Ascending aorta (tissue), 2 donors: Measurements from ENCODE around the gene TEX44. TPM values are rescaled to one million over a fixed set of nuclear protein-coding genes. Genes with fewer than 3 reads are reported as not detected.
"Not testable (repeated sequence)": the region's sequence is repeated elsewhere in the genome, so short reads cannot be mapped to it uniquely, and the experiment has no call there.

ENCODE experiments used
- DNase-seq, 2 donors: peaks; one replicate each; pipeline ENCODE4 v3.0.0-alpha.2; 2019; ENCODE audit warnings: low spot score in 2 of 2
- H3K27ac ChIP-seq, 2 donors: fragments of 200-600 bp; sonication (generic); one replicate each; pipeline ENCODE4 v1.5.1; 2016 to 2017; ENCODE audit warnings: mild to moderate bottlenecking in 1 of 2
- H3K27me3 ChIP-seq: fragments of 200-600 bp; sonication (generic); one replicate; pipeline ENCODE4 v1.5.1; 2017
- H3K36me3 ChIP-seq, 2 donors: fragments of 200-600 bp; sonication (generic); one replicate each; pipeline ENCODE4 v1.5.1; 2016
- H3K4me1 ChIP-seq, 2 donors: fragments of 200-600 bp; sonication (generic); one replicate each; pipeline ENCODE4 v1.5.1; 2016 to 2017; ENCODE audit warnings: mild to moderate bottlenecking in 1 of 2
- H3K4me3 ChIP-seq, 2 donors: fragments of 200-600 bp; sonication (generic); one replicate each; pipeline ENCODE4 v1.5.1; 2016 to 2017; ENCODE audit warnings: mild to moderate bottlenecking in 1 of 2
- H3K9me3 ChIP-seq, 2 donors: fragments of 200-600 bp; sonication (generic); one replicate each; pipeline ENCODE4 v1.5.1; 2016
- CTCF ChIP-seq, 3 experiments: fragments of 200-600 bp in 2 of 3; fragments of 450-650 bp in 1 of 3; sonication (generic) in 2 of 3; IDR thresholded peaks; one replicate each; pipeline ENCODE4 v1.5.1; 2016 to 2019; ENCODE audit warnings: antibody characterized with exemption in 3 of 3, mild to moderate bottlenecking in 1 of 3, moderate library complexity in 1 of 3
- intact Hi-C: fragments of 100-400 bp; cut with DNase I; formaldehyde crosslinking; loops from one replicate; pipeline ENCODE4 v1.15.1; 2023
- total RNA-seq: library from RNA; depleted of rRNA; stranded (reverse); fragments of >200 nt; gene quantifications from one replicate; pipeline ENCODE4 v1.1.0, GENCODE V29; 2016

Gene TEX44
- total RNA-seq, 1 donor from 2014 or later, result not detected

DNA sequence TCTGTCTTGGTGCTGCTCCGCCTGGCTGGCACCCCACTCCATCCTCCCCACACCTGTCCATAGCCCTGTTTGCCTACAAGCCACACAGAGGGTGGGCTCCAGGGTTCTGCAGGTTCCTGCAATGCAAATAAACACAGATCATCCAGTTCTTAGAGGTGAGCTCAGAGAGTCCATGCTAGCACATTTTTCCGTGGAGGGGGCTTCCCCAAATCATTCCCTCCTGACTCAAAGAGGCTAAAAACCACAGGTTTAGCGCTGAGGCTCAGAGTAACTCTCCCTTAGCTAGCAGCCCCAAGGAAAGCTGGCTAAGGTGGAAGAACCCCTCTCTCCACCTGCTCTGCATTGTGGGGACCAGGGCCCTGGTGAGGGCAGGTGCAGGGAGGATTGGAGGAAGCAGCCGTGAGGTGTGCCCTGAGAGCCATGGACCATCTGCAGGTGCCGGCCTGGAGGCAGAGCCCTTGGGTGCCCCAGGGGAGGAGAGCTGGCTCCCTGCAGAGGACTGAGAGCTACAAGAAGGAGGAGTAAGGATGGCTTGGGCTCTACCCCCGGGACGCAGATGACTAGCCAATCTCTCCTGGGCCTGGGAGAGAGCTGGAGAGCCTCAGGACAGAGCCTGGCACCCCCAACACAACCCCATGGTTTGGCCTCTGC, 23.8 kb upstream of the TEX44 start:
- Histone ChIP-seq H3K4me3 (no peak overlapping the region), H3K27ac (no peak overlapping the region), H3K27me3 (no peaks in the 10 kb centered on the region), H3K36me3 (no peaks in the 10 kb centered on the region), H3K9me3 (no peaks in the 10 kb centered on the region), H3K4me1 (no peaks in the 10 kb centered on the region)
- no peak for DNase-seq
- no peak for TF ChIP-seq CTCF (IDR thresholded peaks at IDR 0.05)
- intact Hi-C loops, result no loop called here

- H3K9me3 ChIP-seq, H3K27me3 ChIP-seq, H3K4me3 ChIP-seq, H3K4me1 ChIP-seq, intact Hi-C loops, H3K36me3 ChIP-seq, DNase-seq, H3K27ac ChIP-seq: not testable (repeated sequence)
These were observed 21.7 kb upstream of the TEX44 start for GRCh38 chr2:231570915-231571314.

- no peak for DNase-seq
- intact Hi-C loops, result no loop called here
- TF ChIP-seq CTCF (IDR thresholded peaks at IDR 0.05), result no peak
- Histone ChIP-seq H3K9me3 (no peaks in the 10 kb centered on the region), H3K27ac (no peak overlapping the region), H3K4me3 (no peak overlapping the region), H3K27me3 (no peaks in the 10 kb centered on the region), H3K36me3 (no peaks in the 10 kb centered on the region), H3K4me1 (no peaks in the 10 kb centered on the region)
These were observed 20.9 kb upstream of the TEX44 start for GRCh38 chr2:231571661-231572191.

DNA sequence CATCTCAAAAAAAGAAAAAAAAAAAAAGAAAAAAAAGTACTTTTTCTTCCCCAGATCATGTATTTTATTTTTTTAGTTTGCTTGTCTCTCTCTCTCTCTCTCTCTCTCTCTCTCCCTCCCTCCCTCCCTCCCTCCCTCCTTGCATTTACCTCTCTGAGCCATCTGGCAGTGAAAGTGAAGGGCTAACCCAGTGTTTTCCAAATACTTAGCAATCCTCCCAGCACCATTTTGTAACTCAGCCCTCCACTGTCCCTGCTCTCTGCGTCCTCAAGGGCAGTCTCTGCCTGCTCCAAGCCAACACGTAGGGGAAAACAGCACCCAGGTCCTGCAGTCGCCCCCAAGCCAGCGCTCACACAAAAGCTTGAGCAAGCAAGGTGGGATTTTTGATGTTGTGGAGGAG, 19.6 kb upstream of the TEX44 start:
- Histone ChIP-seq H3K4me1 (no peaks in the 10 kb centered on the region), H3K36me3 (no peaks in the 10 kb centered on the region), H3K27me3 (no peaks in the 10 kb centered on the region), H3K9me3 (no peaks in the 10 kb centered on the region), H3K4me3 (no peak overlapping the region), H3K27ac (no peak overlapping the region)
- intact Hi-C loops, result no loop called here
- no peak for DNase-seq
- no peak for TF ChIP-seq CTCF (IDR thresholded peaks at IDR 0.05)

- H3K27me3 ChIP-seq, result no peaks in the 10 kb centered on the region
- intact Hi-C loops, result no loop called here
- no peak overlapping the region for H3K4me3 ChIP-seq
- no peak for TF ChIP-seq CTCF (IDR thresholded peaks at IDR 0.05)
- H3K9me3 ChIP-seq, result no peaks in the 10 kb centered on the region
- no peak overlapping the region for H3K27ac ChIP-seq
- H3K36me3 ChIP-seq, result no peaks in the 10 kb centered on the region
- DNase-seq, result no peak
- H3K4me1 ChIP-seq, result no peaks in the 10 kb centered on the region
These were observed 18.8 kb upstream of the TEX44 start for GRCh38 chr2:231573698-231574421.

DNA sequence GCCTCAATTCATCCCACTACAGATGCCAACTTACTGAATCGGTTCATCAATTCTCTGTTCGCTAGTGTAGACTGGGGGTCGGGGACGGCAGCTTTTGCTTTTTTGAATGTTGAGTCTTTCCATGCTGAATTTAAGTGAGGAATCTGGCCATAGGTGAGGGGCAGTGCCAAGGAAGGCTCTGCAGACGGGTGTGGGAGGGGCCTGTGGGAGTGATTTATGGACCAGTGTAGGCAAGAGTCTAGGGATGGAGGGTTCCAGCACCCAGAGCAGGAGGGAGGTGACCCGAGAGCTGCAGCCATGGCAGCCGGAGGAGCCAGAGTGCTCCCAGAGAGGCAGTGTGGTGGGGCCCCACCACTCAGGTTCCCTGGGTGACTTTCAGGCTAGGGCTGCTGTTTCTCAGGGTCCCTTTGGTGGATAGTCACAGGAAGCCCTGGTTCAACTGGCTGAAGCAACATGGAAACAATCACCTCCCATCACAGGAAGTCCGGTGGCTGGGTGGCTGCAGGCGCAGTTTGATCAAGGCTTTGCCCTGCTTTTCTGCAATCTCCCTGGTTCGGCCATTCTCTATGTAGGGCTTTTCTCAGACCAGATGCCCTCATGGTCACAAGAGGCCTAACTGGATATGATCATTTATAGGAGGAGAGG, 16.9 kb upstream of the TEX44 start:
- TF ChIP-seq CTCF (IDR thresholded peaks at IDR 0.05), result no peak
- H3K36me3 ChIP-seq, result no peaks in the 10 kb centered on the region
- no peak for DNase-seq
- no peak overlapping the region for H3K4me3 ChIP-seq
- no peaks in the 10 kb centered on the region for H3K27me3 ChIP-seq
- no peaks in the 10 kb centered on the region for H3K4me1 ChIP-seq
- no peak overlapping the region for H3K27ac ChIP-seq
- intact Hi-C loops, result no loop called here
- no peaks in the 10 kb centered on the region for H3K9me3 ChIP-seq
